ENCODE data around the gene ATG3.

ATG3 gene

DNA sequence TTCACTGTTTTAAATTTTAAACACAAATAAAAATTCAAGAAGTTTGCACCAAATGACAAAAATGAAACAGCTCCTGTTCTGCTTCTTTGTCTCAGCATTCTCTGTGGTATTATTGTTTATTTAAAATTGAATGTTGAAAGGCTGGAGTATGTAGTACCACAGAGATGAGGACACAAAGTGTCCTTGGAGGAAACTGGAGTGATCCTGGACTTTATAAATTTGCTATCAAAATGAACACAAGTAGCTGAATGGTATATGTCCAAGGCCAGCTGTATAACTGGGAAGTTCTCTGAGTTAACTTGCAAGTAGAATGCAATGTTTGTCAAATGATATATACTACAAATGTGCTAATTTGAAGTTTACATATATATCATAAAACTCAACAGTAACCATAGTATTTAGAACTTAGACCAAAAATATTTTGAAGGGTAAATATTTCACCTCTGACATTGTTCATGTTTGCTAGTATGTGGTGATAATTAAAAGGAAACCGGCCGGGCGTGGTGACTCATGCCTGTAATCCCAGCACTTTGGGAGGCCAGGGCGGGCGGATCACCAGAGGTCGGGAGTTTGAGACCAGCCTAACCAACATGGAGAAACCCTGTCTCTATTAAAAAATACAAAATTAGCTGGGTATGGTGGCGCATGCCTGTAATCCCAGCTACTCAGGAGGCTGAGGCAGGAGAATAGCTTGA is 74.8 kb downstream of the ATG3 start:
- H3K9me3 ChIP-seq = no peaks in the 10 kb centered on the region
- H3K4me3 ChIP-seq (ENCODE audit: low read depth in 1 of 2, low read length in 1 of 2) = no peak overlapping the region
- H3K27me3 ChIP-seq = no peaks in the 10 kb centered on the region
- TF ChIP-seq CTCF (IDR thresholded peaks at IDR 0.05) = no peak
- H3K27ac ChIP-seq = no peak overlapping the region
- no peaks in the 10 kb centered on the region for H3K4me1 ChIP-seq (ENCODE audit: control insufficient read depth in 1 of 2, insufficient read depth in 1 of 2, low read depth in 1 of 2, low read length in 1 of 2)
- H3K36me3 ChIP-seq = no peaks in the 10 kb centered on the region

DNA sequence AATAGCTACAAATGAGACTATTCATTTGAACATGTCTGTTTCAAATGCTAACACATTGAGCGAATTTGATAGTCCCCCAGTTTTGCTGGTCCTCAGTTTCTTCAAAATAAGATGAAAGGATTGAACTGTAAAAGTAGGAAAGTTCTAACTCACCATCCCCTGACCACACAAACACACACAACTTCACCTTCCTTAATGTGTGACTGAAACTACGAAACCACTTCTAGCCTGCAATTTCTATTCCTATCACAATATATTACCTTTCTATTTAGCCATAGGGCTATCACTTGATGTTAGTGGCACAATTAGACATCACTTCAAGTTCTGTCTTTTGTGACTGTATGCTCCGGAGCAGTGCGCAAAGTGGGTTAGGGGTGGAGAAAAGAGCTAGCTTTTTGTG is 77.4 kb downstream of the ATG3 start:
- no peaks in the 10 kb centered on the region for H3K4me1 ChIP-seq (ENCODE audit: control insufficient read depth in 1 of 2, insufficient read depth in 1 of 2, low read depth in 1 of 2, low read length in 1 of 2)
- no peaks in the 10 kb centered on the region for H3K36me3 ChIP-seq
- no peak for TF ChIP-seq CTCF (IDR thresholded peaks at IDR 0.05)
- H3K4me3 ChIP-seq (ENCODE audit: low read depth in 1 of 2, low read length in 1 of 2) = no peak overlapping the region
- no peaks in the 10 kb centered on the region for H3K9me3 ChIP-seq
- H3K27me3 ChIP-seq = no peaks in the 10 kb centered on the region
- no peak overlapping the region for H3K27ac ChIP-seq

GRCh38 chr3:112482675-112483074 is 79.1 kb downstream of the ATG3 start:
- Histone ChIP-seq H3K36me3 (no peaks in the 10 kb centered on the region), H3K27me3 (no peaks in the 10 kb centered on the region), H3K4me3 (ENCODE audit: low read depth in 1 of 2, low read length in 1 of 2) (no peak overlapping the region), H3K27ac (no peak overlapping the region), H3K9me3 (no peaks in the 10 kb centered on the region), H3K4me1 (ENCODE audit: control insufficient read depth in 1 of 2, insufficient read depth in 1 of 2, low read depth in 1 of 2, low read length in 1 of 2) (peaks cover 6 to 11% of the 10 kb centered on the region in 2 experiments)
- no peak for TF ChIP-seq CTCF (IDR thresholded peaks at IDR 0.05)
